Osteocyte (in vitro differentiated cells): ENCODE results near the gene CDH13. TPM values are rescaled to one million over a fixed set of nuclear protein-coding genes. Genes with fewer than 3 reads are reported as not detected.
A peak's percentile ranks its signal among the peaks of the same experiment; 100 is the strongest.

Experiments
- DNase-seq: peaks from one replicate; pipeline ENCODE4 v3.0.0; 2021; ENCODE audit warnings: mixed read lengths; ENCODE audit not compliant: unreplicated experiment; ENCODE audit errors: extremely low spot score
- H3K27ac Mint-ChIP-seq: one replicate; pipeline ENCODE4 v1.8.0; 2021; ENCODE audit warnings: mild to moderate bottlenecking, mixed read lengths; ENCODE audit not compliant: unreplicated experiment
- H3K27me3 Mint-ChIP-seq: one replicate; pipeline ENCODE4 v1.8.0; 2021; ENCODE audit warnings: mixed read lengths; ENCODE audit not compliant: unreplicated experiment
- H3K36me3 Mint-ChIP-seq: one replicate; pipeline ENCODE4 v1.8.0; 2021; ENCODE audit warnings: mixed read lengths; ENCODE audit not compliant: unreplicated experiment
- H3K4me1 Mint-ChIP-seq: one replicate; pipeline ENCODE4 v1.8.0; 2021; ENCODE audit warnings: mixed read lengths; ENCODE audit not compliant: unreplicated experiment
- H3K4me3 Mint-ChIP-seq: one replicate; pipeline ENCODE4 v1.8.0; 2021; ENCODE audit warnings: mild to moderate bottlenecking, moderate library complexity, mixed read lengths; ENCODE audit not compliant: unreplicated experiment
- H3K9me3 Mint-ChIP-seq: one replicate; pipeline ENCODE4 v1.8.0; 2021; ENCODE audit warnings: mixed read lengths; ENCODE audit not compliant: unreplicated experiment
- CTCF ChIP-seq: fragments of 200-600 bp; sonication (generic); IDR thresholded peaks from 2 replicates; pipeline ENCODE4 v1.5.0; 2021; ENCODE audit warnings: antibody characterized with exemption, mild to moderate bottlenecking, moderate library complexity
- total RNA-seq: library from RNA; stranded (reverse); gene quantifications from 2 replicates; pipeline ENCODE4 v1.2.1, GENCODE V29; 2021

CDH13 gene
- total RNA-seq, 1 donor from 2014 or later, result 27.0 TPM

- peaks cover 60% of the 10 kb centered on the region for H3K4me1 Mint-ChIP-seq
- no peak for DNase-seq
- no peaks in the 10 kb centered on the region for H3K36me3 Mint-ChIP-seq
- H3K4me3 Mint-ChIP-seq, result no peak overlapping the region
- peak overlapping the region; percentile 76 for H3K27ac Mint-ChIP-seq
- H3K27me3 Mint-ChIP-seq, result no peaks in the 10 kb centered on the region
- H3K9me3 Mint-ChIP-seq, result no peaks in the 10 kb centered on the region
- TF ChIP-seq CTCF, result peak; percentile 68
Observed at GRCh38 chr16:82630688-82631087, 3.9 kb downstream of the CDH13 start.

- no peaks in the 10 kb centered on the region for H3K36me3 Mint-ChIP-seq
- no peaks in the 10 kb centered on the region for H3K27me3 Mint-ChIP-seq
- H3K27ac Mint-ChIP-seq, result no peak overlapping the region
- peaks cover 57% of the 10 kb centered on the region for H3K4me1 Mint-ChIP-seq
- DNase-seq, result no peak
- no peaks in the 10 kb centered on the region for H3K9me3 Mint-ChIP-seq
- H3K4me3 Mint-ChIP-seq, result no peak overlapping the region
- peak; percentile 37 for TF ChIP-seq CTCF
Observed at GRCh38 chr16:82631701-82632685, 5.2 kb downstream of the CDH13 start.

GRCh38 chr16:82633964-82634600 lies 7.3 kb downstream of the CDH13 start:
- H3K27ac Mint-ChIP-seq, result peak overlapping the region; percentile 92
- no peak for TF ChIP-seq CTCF
- DNase-seq, result no peak

GRCh38 chr16:82634955-82635610 lies 8.3 kb downstream of the CDH13 start:
- H3K4me1 Mint-ChIP-seq, result peaks cover 56% of the 10 kb centered on the region
- no peak for DNase-seq
- no peaks in the 10 kb centered on the region for H3K27me3 Mint-ChIP-seq
- H3K4me3 Mint-ChIP-seq, result no peak overlapping the region
- TF ChIP-seq CTCF, result no peak
- H3K36me3 Mint-ChIP-seq, result no peaks in the 10 kb centered on the region
- peak overlapping the region; percentile 92 for H3K27ac Mint-ChIP-seq
- H3K9me3 Mint-ChIP-seq, result no peaks in the 10 kb centered on the region

More at GRCh38 chr16:82633964-82634600, 7.3 kb downstream of the CDH13 start:
- Mint-ChIP-seq H3K9me3 (no peaks in the 10 kb centered on the region), H3K4me3 (peak overlapping the region; percentile 17), H3K4me1 (peaks cover 59% of the 10 kb centered on the region), H3K36me3 (no peaks in the 10 kb centered on the region), H3K27me3 (no peaks in the 10 kb centered on the region)
